Kidney epithelial cell (primary cell): ENCODE measurements around the gene NRG3. TPM values are rescaled to one million over a fixed set of nuclear protein-coding genes. Genes with fewer than 3 reads are reported as not detected.

Experiments
- DNase-seq: peaks from one replicate; pipeline ENCODE4 v3.0.0-alpha.2; 2010; ENCODE audit warnings: low read depth
- H3K27me3 ChIP-seq: 2 replicates; pipeline ENCODE4 v1.6.0; 2011; ENCODE audit warnings: low read length; ENCODE audit not compliant: control insufficient read depth, insufficient read depth
- H3K36me3 ChIP-seq: 2 replicates; pipeline ENCODE4 v1.5.1; 2011; ENCODE audit warnings: low read length; ENCODE audit not compliant: control insufficient read depth, insufficient read depth
- H3K4me3 ChIP-seq: 2 replicates; pipeline ENCODE4 v1.5.1; 2011; ENCODE audit warnings: low read depth, mild to moderate bottlenecking, control low read depth, low read length
- total RNA-seq: library from RNA; depleted of rRNA; stranded (reverse); fragments of >200 nt; gene quantifications from 2 replicates; pipeline ENCODE4 v1.2.3, GENCODE V29; 2015
- TF ChIP-seq, protein P1 (sequence below): IDR thresholded peaks from 2 replicates; pipeline ENCODE4 v1.5.1; 2011; ENCODE audit warnings: mild to moderate bottlenecking, moderate library complexity, low read length, control low read depth, inconsistent platforms; ENCODE audit not compliant: insufficient read depth, poor library complexity, severe bottlenecking

The NRG3 gene
- total RNA-seq, 1 donor from 2014 or later = 10.2 TPM

DNA sequence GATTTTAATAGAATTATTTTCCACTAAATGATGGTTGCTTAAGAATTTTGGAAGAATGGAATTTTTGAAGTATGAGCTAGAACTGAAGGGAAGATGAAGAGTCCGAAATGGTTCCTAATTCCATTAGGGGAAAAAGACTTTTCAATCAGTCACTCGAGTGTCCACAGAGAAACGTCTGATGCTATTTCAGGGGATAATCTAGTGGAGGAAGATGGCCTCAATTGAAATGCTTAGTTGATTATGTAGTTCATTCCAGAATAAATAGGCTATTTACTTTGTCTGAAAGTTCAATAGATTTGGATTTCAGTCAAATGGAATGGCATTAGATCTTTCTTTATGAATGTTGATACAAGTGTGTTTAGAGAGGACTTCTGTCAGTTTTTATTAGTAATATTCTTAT lies 365.4 kb downstream of the NRG3 start:
- H3K4me3 ChIP-seq = no peak overlapping the region
- no peaks in the 10 kb centered on the region for H3K27me3 ChIP-seq
- no peaks in the 10 kb centered on the region for H3K36me3 ChIP-seq
- TF ChIP-seq, protein P1, sequence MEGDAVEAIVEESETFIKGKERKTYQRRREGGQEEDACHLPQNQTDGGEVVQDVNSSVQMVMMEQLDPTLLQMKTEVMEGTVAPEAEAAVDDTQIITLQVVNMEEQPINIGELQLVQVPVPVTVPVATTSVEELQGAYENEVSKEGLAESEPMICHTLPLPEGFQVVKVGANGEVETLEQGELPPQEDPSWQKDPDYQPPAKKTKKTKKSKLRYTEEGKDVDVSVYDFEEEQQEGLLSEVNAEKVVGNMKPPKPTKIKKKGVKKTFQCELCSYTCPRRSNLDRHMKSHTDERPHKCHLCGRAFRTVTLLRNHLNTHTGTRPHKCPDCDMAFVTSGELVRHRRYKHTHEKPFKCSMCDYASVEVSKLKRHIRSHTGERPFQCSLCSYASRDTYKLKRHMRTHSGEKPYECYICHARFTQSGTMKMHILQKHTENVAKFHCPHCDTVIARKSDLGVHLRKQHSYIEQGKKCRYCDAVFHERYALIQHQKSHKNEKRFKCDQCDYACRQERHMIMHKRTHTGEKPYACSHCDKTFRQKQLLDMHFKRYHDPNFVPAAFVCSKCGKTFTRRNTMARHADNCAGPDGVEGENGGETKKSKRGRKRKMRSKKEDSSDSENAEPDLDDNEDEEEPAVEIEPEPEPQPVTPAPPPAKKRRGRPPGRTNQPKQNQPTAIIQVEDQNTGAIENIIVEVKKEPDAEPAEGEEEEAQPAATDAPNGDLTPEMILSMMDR = no peak
- no peak for DNase-seq

DNA sequence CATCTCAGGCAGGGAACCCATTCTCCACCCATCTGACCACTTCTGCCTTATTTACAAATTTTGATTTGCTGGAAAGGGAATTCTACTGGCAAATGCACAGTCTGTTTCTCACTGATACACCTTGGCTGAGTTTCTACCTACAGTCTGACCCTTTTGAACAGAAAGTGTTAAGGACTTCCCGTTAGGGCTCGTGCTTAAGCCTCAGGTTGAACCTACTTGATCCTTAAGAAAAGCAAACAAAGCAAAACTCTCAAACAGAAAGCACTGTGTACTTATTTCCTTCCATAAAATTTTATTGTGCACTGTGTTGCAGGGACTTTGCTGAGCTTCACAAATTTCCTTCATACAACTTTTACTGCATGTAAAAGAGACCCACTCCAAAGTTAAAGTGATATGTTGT lies 367.8 kb downstream of the NRG3 start:
- TF ChIP-seq, protein P1 = no peak
- H3K4me3 ChIP-seq = no peak overlapping the region
- H3K27me3 ChIP-seq = no peaks in the 10 kb centered on the region
- DNase-seq = no peak
- H3K36me3 ChIP-seq = no peaks in the 10 kb centered on the region

DNA sequence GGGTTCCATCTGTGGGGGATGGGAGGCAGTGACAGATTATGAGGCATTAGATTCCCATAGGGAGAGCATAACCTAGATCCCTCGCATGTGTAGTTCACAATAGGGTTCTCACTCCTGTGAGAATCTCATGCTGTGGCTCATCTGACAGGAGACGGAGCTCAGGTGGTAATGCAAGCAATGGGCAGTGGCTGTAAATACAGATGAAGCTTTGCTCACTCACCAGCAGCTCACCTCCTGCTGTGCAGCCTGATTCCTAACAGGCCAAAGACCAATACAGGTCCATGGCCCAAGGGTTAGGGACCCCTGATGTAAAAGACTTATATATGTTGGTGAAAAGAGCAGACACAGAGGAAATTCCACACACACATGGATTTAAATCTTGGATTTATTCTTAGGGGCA lies 370.2 kb downstream of the NRG3 start:
- no peaks in the 10 kb centered on the region for H3K27me3 ChIP-seq
- TF ChIP-seq, protein P1 = no peak
- no peak overlapping the region for H3K4me3 ChIP-seq
- no peak for DNase-seq
- H3K36me3 ChIP-seq = no peaks in the 10 kb centered on the region

DNA sequence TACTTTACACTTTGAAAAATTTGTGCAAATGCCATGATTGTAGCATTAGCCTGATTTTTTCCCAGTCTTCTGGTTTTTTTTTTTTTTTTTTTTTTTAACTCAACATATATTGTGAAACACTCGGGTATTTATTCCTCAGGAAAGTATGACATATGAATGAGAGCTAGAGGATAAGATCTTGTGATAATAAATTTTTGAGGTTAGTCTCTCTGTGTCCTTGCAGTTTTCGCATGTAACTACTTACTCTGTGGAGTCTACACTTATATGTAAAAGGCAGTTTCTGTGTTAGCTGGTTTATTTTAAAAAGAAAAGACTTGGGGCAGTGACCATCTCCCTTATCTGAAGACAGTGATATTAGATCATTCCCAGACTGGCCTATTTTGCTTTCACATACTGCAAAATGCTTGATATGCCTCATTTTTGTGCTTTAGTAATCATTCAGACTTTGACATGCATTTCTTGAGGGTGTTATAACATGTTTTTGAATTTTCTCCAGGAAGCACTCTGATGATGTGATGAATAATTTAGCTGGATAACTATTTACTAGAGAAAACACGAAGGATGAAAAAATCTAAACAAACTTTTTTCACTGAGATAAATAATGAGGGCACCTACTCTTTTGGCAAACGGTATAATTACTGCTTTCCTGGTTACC lies 371.0 kb downstream of the NRG3 start:
- no peak for DNase-seq
- Histone ChIP-seq H3K4me3 (no peak overlapping the region), H3K36me3 (no peaks in the 10 kb centered on the region), H3K27me3 (no peaks in the 10 kb centered on the region)
- TF ChIP-seq, protein P1 = no peak

DNA sequence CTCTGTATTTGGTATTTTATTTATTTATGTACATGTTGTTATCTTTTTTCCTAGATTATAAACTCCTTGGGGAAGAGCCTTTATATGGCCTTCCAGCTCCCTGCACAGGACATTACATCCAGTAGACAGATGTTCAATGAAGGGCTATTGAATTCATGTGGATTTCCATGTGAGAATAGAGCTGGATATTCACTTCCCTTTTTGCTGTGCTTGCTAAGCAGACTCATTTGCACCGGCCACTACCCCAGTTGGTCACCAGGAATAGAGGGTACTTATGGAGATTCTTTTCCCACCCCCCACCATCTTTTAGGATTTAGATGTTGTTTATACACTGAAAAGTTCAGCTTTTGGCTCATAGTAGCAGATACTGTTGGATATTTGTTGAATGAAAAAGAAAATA lies 374.1 kb downstream of the NRG3 start:
- TF ChIP-seq, protein P1 = no peak
- no peak overlapping the region for H3K4me3 ChIP-seq
- H3K27me3 ChIP-seq = no peaks in the 10 kb centered on the region
- DNase-seq = no peak
- no peaks in the 10 kb centered on the region for H3K36me3 ChIP-seq
